ENCODE measurements around the gene ACER3. TPM values are rescaled to one million over a fixed set of nuclear protein-coding genes. Genes with fewer than 3 reads are reported as not detected.

ACER3 gene
- total and polyA plus RNA-seq, 4 donors, result 1.9 to 5.9 (median 4.2) TPM

DNA sequence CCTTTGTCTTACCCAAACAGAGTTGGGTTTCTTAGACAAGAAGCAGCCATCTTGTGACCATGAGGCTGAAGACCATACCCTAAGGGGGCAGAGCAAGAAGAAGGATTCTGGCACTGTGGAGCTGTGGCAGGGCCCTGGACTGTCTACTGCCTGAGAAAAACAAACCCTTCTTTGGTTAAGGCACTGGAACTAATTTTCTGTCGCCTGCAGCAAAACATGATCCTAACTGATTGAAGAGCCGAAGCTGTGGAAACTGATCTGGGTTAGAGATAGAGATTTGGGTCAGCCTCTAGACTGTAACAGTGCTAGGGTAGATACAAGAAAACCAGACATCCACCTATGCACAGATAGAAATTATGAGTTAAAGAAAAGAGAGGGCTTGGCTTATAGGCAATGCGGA is 11.3 kb upstream of the ACER3 start:
- Histone ChIP-seq H3K4me3 (ENCODE audit: low read depth in 1 of 3, low read length in 3 of 3) (no peak overlapping the region), H3K9me3 (ENCODE audit: control insufficient read depth in 4 of 4, low read length in 3 of 4) (no peaks in the 10 kb centered on the region), H3K27me3 (ENCODE audit: control insufficient read depth in 4 of 4, insufficient read depth in 4 of 4, low read length in 3 of 4) (no peaks in the 10 kb centered on the region), H3K4me1 (ENCODE audit: control insufficient read depth in 4 of 4, insufficient read depth in 4 of 4, low read length in 3 of 4) (peaks cover 0 to 18% (median 7%) of the 10 kb centered on the region in 4 donors), H3K27ac (ENCODE audit: low read depth in 1 of 2, low read length in 2 of 2) (no peak overlapping the region), H3K9ac (ENCODE audit: low read depth in 1 of 2, low read length in 2 of 2) (no peak overlapping the region), H3K36me3 (ENCODE audit: control insufficient read depth in 4 of 4, insufficient read depth in 3 of 4, low read depth in 1 of 4, low read length in 3 of 4) (no peaks in the 10 kb centered on the region)
- no peak for DNase-seq (ENCODE audit: low spot score)
- 96% methylated on average over 3 of the region's 3 CpGs for WGBS
- TF ChIP-seq FOXA2 (IDR thresholded peaks at IDR 0.05) (no peak), TAF1 (conservative IDR thresholded peaks at IDR 0.05) (no peak), EGR1 (IDR thresholded peaks at IDR 0.05; ENCODE audit: low read depth in 2 of 2) (no peak), GABPA (IDR thresholded peaks at IDR 0.05 in 1 of 2, conservative IDR thresholded peaks at IDR 0.05 in 1 of 2) (no peak), FOXA1 (IDR thresholded peaks at IDR 0.05) (no peak), RAD21 (IDR thresholded peaks at IDR 0.05) (no peak), HNF4G (IDR thresholded peaks at IDR 0.05) (no peak), SP1 (IDR thresholded peaks at IDR 0.05) (no peak), HNF4A (conservative IDR thresholded peaks at IDR 0.05) (no peak), YY1 (IDR thresholded peaks at IDR 0.05) (no peak), RXRA (IDR thresholded peaks at IDR 0.05) (no peak), JUND (IDR thresholded peaks at IDR 0.05) (no peak), NR2F2 (IDR thresholded peaks at IDR 0.05) (no peak)
- TF ChIP-seq, protein P1, sequence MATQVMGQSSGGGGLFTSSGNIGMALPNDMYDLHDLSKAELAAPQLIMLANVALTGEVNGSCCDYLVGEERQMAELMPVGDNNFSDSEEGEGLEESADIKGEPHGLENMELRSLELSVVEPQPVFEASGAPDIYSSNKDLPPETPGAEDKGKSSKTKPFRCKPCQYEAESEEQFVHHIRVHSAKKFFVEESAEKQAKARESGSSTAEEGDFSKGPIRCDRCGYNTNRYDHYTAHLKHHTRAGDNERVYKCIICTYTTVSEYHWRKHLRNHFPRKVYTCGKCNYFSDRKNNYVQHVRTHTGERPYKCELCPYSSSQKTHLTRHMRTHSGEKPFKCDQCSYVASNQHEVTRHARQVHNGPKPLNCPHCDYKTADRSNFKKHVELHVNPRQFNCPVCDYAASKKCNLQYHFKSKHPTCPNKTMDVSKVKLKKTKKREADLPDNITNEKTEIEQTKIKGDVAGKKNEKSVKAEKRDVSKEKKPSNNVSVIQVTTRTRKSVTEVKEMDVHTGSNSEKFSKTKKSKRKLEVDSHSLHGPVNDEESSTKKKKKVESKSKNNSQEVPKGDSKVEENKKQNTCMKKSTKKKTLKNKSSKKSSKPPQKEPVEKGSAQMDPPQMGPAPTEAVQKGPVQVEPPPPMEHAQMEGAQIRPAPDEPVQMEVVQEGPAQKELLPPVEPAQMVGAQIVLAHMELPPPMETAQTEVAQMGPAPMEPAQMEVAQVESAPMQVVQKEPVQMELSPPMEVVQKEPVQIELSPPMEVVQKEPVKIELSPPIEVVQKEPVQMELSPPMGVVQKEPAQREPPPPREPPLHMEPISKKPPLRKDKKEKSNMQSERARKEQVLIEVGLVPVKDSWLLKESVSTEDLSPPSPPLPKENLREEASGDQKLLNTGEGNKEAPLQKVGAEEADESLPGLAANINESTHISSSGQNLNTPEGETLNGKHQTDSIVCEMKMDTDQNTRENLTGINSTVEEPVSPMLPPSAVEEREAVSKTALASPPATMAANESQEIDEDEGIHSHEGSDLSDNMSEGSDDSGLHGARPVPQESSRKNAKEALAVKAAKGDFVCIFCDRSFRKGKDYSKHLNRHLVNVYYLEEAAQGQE (IDR thresholded peaks at IDR 0.05), result no peak
- TF ChIP-seq, protein P2, sequence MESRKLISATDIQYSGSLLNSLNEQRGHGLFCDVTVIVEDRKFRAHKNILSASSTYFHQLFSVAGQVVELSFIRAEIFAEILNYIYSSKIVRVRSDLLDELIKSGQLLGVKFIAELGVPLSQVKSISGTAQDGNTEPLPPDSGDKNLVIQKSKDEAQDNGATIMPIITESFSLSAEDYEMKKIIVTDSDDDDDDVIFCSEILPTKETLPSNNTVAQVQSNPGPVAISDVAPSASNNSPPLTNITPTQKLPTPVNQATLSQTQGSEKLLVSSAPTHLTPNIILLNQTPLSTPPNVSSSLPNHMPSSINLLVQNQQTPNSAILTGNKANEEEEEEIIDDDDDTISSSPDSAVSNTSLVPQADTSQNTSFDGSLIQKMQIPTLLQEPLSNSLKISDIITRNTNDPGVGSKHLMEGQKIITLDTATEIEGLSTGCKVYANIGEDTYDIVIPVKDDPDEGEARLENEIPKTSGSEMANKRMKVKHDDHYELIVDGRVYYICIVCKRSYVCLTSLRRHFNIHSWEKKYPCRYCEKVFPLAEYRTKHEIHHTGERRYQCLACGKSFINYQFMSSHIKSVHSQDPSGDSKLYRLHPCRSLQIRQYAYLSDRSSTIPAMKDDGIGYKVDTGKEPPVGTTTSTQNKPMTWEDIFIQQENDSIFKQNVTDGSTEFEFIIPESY (IDR thresholded peaks at IDR 0.05), result no peak
- TF ChIP-seq, protein P3, sequence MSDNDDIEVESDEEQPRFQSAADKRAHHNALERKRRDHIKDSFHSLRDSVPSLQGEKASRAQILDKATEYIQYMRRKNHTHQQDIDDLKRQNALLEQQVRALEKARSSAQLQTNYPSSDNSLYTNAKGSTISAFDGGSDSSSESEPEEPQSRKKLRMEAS (IDR thresholded peaks at IDR 0.05), result no peak

DNA sequence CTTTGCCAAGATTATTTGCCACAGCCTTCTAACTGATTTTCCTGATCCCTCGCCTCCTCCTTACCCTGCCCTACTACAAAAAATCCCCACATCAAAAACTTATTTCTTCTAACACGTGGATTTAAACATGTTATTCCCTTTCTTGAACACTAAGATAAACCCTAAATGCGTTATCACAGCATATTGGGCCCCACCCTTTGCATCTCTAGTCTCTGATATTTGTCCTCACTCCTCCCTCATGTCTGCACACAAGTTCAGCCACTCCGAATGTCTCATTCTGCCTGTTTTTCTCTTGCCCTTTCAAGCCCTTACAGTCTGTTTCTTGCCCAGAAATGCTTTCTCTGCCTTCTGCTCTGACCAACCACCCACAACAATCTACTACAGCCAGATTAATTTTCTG is 10.6 kb upstream of the ACER3 start:
- no peak overlapping the region for H3K4me3 ChIP-seq (ENCODE audit: low read depth in 1 of 3, low read length in 3 of 3)
- peaks cover 0 to 11% (median 5%) of the 10 kb centered on the region in 4 donors for H3K4me1 ChIP-seq (ENCODE audit: control insufficient read depth in 4 of 4, insufficient read depth in 4 of 4, low read length in 3 of 4)
- WGBS, result 87% methylated on average over 4 of the region's 4 CpGs
- no peaks in the 10 kb centered on the region for H3K27me3 ChIP-seq (ENCODE audit: control insufficient read depth in 4 of 4, insufficient read depth in 4 of 4, low read length in 3 of 4)
- H3K36me3 ChIP-seq (ENCODE audit: control insufficient read depth in 4 of 4, insufficient read depth in 3 of 4, low read depth in 1 of 4, low read length in 3 of 4), result no peaks in the 10 kb centered on the region
- H3K9me3 ChIP-seq (ENCODE audit: control insufficient read depth in 4 of 4, low read length in 3 of 4), result no peaks in the 10 kb centered on the region
- DNase-seq (ENCODE audit: low spot score), result no peak
- H3K27ac ChIP-seq (ENCODE audit: low read depth in 1 of 2, low read length in 2 of 2), result no peak overlapping the region
- H3K9ac ChIP-seq (ENCODE audit: low read depth in 1 of 2, low read length in 2 of 2), result no peak overlapping the region
- TF ChIP-seq YY1 (IDR thresholded peaks at IDR 0.05) (no peak), FOXA2 (IDR thresholded peaks at IDR 0.05) (no peak), JUND (IDR thresholded peaks at IDR 0.05) (no peak), SP1 (IDR thresholded peaks at IDR 0.05) (no peak), HNF4A (conservative IDR thresholded peaks at IDR 0.05) (no peak), FOXA1 (IDR thresholded peaks at IDR 0.05) (no peak), RAD21 (IDR thresholded peaks at IDR 0.05) (no peak), HNF4G (IDR thresholded peaks at IDR 0.05) (no peak), EGR1 (IDR thresholded peaks at IDR 0.05; ENCODE audit: low read depth in 2 of 2) (no peak)
- TF ChIP-seq, protein P4, sequence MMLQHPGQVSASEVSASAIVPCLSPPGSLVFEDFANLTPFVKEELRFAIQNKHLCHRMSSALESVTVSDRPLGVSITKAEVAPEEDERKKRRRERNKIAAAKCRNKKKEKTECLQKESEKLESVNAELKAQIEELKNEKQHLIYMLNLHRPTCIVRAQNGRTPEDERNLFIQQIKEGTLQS (IDR thresholded peaks at IDR 0.05), result no peak
- TF ChIP-seq, protein P1 (IDR thresholded peaks at IDR 0.05), result no peak
- TF ChIP-seq, protein P2 (IDR thresholded peaks at IDR 0.05), result no peak
- TF ChIP-seq, protein P3 (IDR thresholded peaks at IDR 0.05), result no peak
- TF ChIP-seq, protein P5, sequence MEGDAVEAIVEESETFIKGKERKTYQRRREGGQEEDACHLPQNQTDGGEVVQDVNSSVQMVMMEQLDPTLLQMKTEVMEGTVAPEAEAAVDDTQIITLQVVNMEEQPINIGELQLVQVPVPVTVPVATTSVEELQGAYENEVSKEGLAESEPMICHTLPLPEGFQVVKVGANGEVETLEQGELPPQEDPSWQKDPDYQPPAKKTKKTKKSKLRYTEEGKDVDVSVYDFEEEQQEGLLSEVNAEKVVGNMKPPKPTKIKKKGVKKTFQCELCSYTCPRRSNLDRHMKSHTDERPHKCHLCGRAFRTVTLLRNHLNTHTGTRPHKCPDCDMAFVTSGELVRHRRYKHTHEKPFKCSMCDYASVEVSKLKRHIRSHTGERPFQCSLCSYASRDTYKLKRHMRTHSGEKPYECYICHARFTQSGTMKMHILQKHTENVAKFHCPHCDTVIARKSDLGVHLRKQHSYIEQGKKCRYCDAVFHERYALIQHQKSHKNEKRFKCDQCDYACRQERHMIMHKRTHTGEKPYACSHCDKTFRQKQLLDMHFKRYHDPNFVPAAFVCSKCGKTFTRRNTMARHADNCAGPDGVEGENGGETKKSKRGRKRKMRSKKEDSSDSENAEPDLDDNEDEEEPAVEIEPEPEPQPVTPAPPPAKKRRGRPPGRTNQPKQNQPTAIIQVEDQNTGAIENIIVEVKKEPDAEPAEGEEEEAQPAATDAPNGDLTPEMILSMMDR (IDR thresholded peaks at IDR 0.05; ENCODE audit: low read depth, low read length, missing input control), result no peak

Measured in liver (tissue), 9 donors.